GM23338 (cell line): ENCODE data around the gene SH3RF3.

Experiments
- CTCF ChIP-seq, 2 experiments: fragments of 200-600 bp in 1 of 2; sonication (generic) in 1 of 2; conservative IDR thresholded peaks; 2 replicates each; pipeline versions ENCODE4 v1.5.1 to v1.6.1; 2016 to 2017; ENCODE audit warnings: antibody characterized with exemption in 2 of 2, low read depth in 2 of 2, mild to moderate bottlenecking in 2 of 2, moderate library complexity in 1 of 2
- EZH2 ChIP-seq: fragments of 200-600 bp; sonication (generic); IDR thresholded peaks from one replicate; pipeline ENCODE4 v1.8.0; 2017; ENCODE audit warnings: antibody characterized with exemption, mild to moderate bottlenecking, low read depth; ENCODE audit not compliant: unreplicated experiment
- EZH2phosphoT487 ChIP-seq: fragments of 200-600 bp; sonication (generic); IDR thresholded peaks from one replicate; pipeline ENCODE4 v1.8.1; 2018; ENCODE audit warnings: antibody characterized with exemption; ENCODE audit not compliant: unreplicated experiment

- TF ChIP-seq CTCF (conservative IDR thresholded peaks at IDR 0.05; ENCODE audit: low read depth in 2 of 2) (no peak), EZH2 (no peak), EZH2phosphoT487 (no peak)
These were observed 137.5 kb downstream of the SH3RF3 start for GRCh38 chr2:109266496-109266895.
